Measurements from ENCODE around the gene SCRN1. TPM values are rescaled to one million over a fixed set of nuclear protein-coding genes. Genes with fewer than 3 reads are reported as not detected.

Gene SCRN1
- total RNA-seq, 2 donors from 2014 or later = 20.2 to 33.3 TPM

GRCh38 chr7:29922921-29923700, 66.5 kb downstream of the SCRN1 start:
- Histone ChIP-seq H3K27ac (no peak overlapping the region), H3K27me3 (no peaks in the 10 kb centered on the region), H3K4me3 (no peak overlapping the region), H3K4me1 (no peaks in the 10 kb centered on the region), H3K36me3 (peaks cover 15% of the 10 kb centered on the region), H3K9me3 (no peaks in the 10 kb centered on the region)
- DNase-seq (ENCODE audit: low spot score) = no peak
- no peak for TF ChIP-seq CTCF (IDR thresholded peaks at IDR 0.05)

- H3K36me3 ChIP-seq = peaks cover 15% of the 10 kb centered on the region
- DNase-seq (ENCODE audit: low spot score) = no peak
These were observed 68.1 kb downstream of the SCRN1 start for GRCh38 chr7:29921404-29922010.

GRCh38 chr7:29920491-29920890, 69.1 kb downstream of the SCRN1 start:
- no peaks in the 10 kb centered on the region for H3K9me3 ChIP-seq
- peaks cover 15% of the 10 kb centered on the region for H3K36me3 ChIP-seq
- H3K4me3 ChIP-seq = no peak overlapping the region
- no peaks in the 10 kb centered on the region for H3K27me3 ChIP-seq
- no peak overlapping the region for H3K27ac ChIP-seq
- H3K4me1 ChIP-seq = peaks cover 0 to 9% of the 10 kb centered on the region in 2 donors
- no peak for DNase-seq (ENCODE audit: low spot score)
- TF ChIP-seq CTCF (IDR thresholded peaks at IDR 0.05) = no peak

More at GRCh38 chr7:29921404-29922010, 68.1 kb downstream of the SCRN1 start:
- H3K27me3 ChIP-seq = no peaks in the 10 kb centered on the region
- no peaks in the 10 kb centered on the region for H3K9me3 ChIP-seq
- no peak overlapping the region for H3K27ac ChIP-seq
- TF ChIP-seq CTCF (IDR thresholded peaks at IDR 0.05) = peak; percentile 83 to 91
- H3K4me1 ChIP-seq = no peaks in the 10 kb centered on the region
- H3K4me3 ChIP-seq = no peak overlapping the region

GRCh38 chr7:29919790-29920189, 69.8 kb downstream of the SCRN1 start:
- H3K27ac ChIP-seq = no peak overlapping the region
- no peak overlapping the region for H3K4me3 ChIP-seq
- H3K4me1 ChIP-seq = peaks cover 0 to 12% of the 10 kb centered on the region in 2 donors
- no peaks in the 10 kb centered on the region for H3K27me3 ChIP-seq
- H3K36me3 ChIP-seq = peaks cover 15% of the 10 kb centered on the region
- no peak for DNase-seq (ENCODE audit: low spot score)
- no peaks in the 10 kb centered on the region for H3K9me3 ChIP-seq
- no peak for TF ChIP-seq CTCF (IDR thresholded peaks at IDR 0.05)

GRCh38 chr7:29918850-29919249, 70.8 kb downstream of the SCRN1 start:
- Histone ChIP-seq H3K27ac (no peak overlapping the region), H3K4me3 (no peak overlapping the region), H3K9me3 (no peaks in the 10 kb centered on the region), H3K27me3 (no peaks in the 10 kb centered on the region), H3K4me1 (peaks cover 0 to 12% of the 10 kb centered on the region in 2 donors), H3K36me3 (peaks cover 15% of the 10 kb centered on the region)
- DNase-seq (ENCODE audit: low spot score) = no peak
- TF ChIP-seq CTCF (IDR thresholded peaks at IDR 0.05) = no peak
